HG03521 (cell line): ENCODE data around the gene MICAL2.
A peak's percentile ranks its signal among the peaks of the same experiment; 100 is the strongest.

Experiments
- ATAC-seq: cut with Tn5 transposase; IDR thresholded peaks from one replicate; pipeline ENCODE4 v1.9.1; 2021; ENCODE audit warnings: mild to moderate bottlenecking, moderate library complexity; ENCODE audit not compliant: unreplicated experiment

The MICAL2 gene

GRCh38 chr11:12221051-12221535, 110.7 kb downstream of the MICAL2 start:
- ATAC-seq, result no peak

DNA sequence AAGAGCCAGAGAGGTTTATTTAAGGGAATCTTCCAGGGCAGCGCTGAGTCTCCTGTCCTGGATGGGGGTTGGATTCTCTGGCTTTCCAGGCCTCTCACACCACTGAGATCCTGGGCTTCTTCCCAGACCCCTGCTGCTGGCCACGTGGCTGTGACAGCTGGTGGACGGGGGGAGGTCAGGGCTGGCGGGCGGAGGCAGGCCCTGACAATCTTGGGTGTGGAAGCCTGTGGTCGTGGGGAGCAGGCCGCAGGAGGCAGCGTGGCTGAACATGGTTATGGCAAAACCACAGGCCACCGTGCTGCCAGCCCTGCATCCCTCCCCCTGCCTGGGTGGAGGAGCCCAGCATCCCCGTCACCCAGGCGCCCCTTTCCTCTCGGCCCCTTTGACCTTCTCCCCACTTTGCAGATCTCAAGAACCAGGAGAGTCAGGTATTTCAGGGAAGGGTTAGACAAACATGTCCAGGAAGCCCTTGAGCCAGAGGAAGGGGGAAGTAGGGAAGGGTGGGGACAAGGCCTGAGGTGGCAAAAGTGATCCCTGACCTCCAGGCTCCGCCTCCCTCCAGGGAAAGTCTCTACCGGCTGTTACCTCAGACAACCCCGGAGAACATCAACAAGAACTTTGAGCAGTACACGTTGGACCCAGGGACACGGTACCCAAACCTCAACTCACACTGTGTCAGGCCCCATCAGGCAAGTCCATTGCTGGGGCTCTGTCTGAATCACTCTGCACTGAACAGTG, 111.8 kb downstream of the MICAL2 start:
- no peak for ATAC-seq

GRCh38 chr11:12223771-12224536, 113.6 kb downstream of the MICAL2 start:
- no peak for ATAC-seq

DNA sequence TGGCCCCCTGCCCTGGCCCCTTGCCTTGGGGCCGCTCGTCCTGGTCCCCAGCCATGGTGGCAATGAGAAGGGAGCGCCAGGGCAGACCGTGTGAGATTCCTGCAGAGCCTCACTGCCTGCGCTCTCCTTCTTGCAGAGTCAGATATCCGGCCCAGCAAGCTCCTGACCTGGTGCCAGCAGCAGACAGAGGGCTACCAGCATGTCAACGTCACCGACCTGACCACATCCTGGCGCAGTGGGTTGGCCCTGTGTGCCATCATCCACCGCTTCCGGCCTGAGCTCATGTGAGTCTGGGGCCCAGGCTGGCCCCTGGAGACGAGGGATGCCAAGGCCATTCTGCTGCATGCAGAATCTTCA, 114.1 kb downstream of the MICAL2 start:
- ATAC-seq, result peak; percentile 96

DNA sequence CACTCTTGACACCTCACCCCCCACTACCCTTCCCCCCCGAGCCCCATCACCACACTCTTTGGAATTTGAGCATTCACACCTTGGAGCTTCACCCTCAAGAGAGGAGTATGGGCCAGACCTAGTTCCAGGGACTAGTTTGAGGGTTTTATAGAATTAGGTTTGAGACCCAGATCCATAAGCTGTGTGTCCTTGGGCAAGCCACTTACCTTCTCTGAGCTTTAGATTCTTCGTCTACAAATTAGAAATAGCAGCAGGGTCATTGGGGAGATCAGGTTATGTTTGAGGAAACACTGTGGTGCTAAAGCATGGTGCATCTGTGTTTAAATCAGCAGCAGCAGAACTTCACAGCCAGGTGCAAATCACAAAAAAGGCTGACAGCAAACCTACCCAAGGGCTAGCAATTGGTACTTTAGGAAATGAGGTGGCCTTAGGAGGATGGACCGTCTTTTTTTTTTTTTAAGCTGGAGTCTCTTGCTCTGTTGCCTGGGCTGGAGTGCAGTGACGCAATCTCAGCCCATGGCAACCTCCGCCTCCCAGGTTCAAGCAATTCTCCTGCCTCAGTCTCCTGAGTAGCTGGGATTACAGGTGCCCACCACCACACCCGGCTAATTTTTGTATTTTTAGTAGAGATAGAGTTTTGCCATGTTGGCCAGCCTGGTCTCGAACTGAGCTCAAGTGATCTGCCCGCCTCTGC, 114.8 kb downstream of the MICAL2 start:
- no peak for ATAC-seq

DNA sequence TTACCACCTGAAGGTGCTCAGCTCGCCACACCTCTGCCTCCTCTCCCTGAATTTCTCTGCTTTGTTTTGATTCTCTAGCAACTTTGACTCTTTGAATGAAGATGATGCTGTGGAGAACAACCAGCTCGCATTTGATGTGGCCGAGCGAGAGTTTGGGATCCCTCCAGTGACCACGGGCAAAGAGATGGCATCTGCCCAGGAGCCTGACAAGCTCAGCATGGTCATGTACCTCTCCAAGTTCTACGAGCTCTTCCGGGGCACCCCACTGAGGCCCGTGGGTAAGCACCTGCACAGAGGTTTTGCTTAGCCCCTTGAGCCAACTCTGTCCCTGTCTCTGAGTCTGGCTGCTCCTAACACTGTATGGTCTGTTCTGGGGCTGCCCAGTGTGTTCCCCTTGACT, 115.7 kb downstream of the MICAL2 start:
- no peak for ATAC-seq

DNA sequence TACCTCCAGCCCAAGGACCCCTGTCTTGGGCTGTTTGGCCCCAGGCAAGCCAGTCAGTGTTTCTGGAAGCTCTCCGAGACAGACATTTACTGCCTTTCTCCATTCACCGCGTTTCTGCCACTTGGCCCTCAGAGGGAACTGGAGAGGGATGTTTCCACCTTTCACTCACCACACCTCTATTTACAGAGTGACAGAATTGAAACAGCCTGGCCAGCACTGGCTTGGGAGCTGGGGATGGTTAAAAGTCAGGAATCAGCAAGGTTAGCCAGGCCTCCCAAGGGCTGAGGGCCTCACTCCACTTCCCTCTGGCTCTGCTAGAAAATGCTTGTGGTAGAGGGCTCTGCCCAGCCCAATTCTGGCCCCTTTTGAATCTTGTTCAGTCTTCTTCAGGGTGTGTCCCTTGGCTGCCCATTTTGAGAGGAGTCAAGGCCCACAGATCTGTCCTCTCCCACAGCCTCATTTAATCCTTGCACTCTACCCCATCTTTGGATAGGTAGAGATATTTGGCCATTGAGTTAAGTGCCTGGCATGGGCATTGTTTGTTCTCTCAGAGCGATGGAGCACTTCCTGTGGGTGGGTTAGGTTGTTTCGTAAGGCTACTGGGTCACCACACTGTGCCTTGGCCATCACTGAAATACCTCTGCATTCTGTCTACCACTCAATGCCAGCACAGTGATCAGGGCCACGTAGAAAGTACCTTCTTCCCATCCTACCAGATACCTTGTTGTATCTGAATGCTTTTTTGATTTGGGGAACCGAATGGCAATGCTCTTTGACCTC, 119.2 kb downstream of the MICAL2 start:
- ATAC-seq, result no peak

DNA sequence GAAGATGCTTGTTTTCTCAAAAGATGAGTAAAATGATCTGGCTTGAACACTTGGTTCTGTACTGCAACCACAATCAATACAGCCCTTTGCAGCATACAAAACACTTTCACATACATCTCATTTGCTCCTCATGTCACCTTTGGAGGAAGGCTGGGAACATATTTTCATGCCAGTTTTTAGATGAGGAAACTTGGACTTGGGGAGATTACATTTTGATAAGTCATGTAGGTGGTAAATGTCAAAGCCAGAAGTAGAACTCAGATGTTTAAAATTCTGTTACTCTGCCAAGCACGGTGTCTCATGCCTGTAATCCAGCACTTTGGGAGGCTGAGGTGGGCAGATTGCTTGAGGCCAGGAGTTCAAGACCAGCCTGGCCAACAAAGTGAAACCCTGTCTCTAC, 121.8 kb downstream of the MICAL2 start:
- no peak for ATAC-seq

DNA sequence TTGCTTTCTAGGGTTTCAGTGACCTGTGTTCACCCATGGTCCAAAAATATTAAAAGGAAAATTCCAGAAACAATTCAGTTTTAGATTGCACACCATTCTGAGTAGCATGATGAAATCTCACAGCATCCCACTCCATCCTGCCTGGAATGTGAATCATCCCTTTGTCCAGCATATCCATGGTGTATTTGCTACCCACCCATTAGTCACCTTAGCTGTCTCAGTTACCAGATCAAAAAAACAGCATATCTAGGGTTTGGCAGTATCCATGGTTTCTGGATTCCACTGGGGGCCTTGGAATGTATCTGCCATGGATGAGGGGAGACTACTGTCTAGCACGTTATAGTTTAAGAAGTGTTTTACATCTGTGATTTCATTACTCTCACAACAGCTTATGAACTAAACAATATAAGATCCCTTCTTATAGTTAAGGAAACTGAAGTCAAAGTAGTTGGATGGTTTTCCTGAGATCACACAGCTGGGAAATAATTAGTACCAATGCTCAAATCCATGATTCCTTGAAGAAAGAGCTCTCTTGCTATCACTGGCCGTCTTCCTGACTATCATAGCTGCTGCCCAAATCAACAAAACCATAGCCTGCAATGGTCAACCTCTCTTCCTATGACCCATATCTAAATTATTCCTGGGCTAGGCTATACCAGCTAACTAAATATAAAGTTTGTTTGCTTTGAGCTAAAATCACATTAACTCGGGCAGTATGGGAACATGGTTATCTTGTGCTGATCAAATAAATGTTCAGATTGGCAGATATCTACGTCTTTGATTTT, 122.6 kb downstream of the MICAL2 start:
- ATAC-seq, result no peak

GRCh38 chr11:12233602-12233925, 123.2 kb downstream of the MICAL2 start:
- no peak for ATAC-seq

DNA sequence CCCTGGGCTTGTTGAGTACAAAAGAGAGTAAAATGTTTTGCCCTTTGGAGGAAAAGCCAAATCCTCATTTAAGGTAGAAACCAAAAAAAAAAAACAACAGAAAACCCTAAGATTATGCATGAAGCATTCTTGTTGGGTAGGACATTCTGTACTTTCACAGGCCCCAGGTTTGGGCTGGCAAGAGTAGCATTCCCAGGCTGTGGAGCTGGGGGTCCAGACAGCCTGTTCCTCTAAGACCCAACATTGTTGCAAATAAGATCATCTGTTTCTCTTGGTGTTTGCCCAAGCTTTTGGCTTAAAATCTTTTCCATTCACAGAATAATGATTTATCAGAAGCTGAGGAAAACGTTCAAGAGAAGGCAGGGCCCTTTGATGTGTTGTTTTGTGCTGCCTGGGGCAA, 123.8 kb downstream of the MICAL2 start:
- no peak for ATAC-seq

DNA sequence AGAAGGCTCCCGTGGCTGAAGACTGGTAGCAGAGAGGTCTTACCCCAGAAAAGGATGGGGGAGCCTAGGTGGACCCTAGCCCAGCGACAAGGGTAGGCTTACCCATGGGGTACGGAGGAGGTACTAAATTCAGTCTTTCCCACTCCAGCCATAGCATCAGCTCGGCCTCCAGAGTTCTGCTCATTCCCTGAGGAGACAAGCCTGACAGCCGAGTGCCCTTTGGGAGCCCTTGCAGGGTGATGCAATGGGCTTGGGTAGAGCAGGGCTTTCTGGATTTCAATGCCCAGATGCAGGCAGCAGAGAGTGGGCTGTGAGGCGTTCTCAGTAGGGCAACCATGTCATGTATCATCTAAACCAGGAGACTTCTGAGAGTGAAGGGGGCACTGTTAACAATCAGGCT, 124.7 kb downstream of the MICAL2 start:
- ATAC-seq, result no peak

DNA sequence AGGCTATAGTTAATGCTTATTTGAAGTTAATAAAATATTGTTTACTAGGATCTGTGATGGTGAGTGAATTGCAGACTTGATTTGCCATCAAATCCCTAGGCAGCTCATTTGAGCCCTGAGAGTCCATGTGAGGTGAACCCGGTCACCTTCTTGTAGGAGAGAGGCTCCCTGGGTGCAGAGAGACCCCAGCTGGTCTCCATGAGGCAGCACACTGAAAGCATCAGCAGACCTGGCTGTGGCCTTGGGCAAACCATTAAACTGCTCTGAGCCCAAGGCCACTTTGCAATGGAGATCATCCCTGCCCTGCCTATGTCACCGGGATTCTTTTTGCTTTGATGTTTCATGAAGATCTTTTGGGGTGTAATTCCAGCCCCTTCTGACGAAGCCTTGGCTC, 125.2 kb downstream of the MICAL2 start:
- ATAC-seq, result no peak

DNA sequence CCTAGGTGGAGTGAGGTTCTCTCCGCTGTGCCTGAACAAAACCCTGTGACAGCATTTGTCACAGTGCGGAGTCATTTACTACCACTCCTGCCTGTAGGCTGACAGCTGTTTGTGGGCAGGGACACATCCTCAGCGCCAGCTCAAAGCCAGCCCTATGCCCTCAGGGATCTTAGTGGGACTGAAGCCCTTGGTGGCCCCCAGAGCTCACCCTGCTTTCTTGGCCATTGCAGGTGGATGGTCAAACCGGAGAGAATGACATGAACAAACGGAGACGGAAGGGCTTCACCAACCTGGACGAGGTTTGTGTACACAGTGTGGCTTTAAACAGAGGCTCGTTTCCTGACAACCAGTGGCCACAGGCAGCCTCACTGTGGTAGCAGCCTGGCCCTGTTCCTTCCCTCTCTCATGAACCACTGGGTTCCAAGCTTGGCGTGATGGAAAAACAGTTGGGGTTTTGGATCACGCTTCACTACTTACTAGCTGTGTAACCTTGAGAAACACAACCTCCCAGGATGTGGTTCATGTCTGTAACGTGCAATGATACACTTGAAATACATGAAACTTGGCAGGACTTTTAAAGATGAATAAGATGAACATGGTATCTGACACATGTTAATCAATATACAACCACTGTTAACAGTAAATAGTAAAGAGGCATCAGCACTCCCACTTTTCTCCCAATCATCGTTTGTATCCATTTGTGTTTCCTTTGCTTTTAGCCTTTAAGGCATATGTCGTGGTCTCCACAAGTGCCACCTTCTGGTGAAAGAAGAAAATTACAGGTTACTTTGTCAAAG, 125.8 kb downstream of the MICAL2 start:
- peak; percentile 82 for ATAC-seq

DNA sequence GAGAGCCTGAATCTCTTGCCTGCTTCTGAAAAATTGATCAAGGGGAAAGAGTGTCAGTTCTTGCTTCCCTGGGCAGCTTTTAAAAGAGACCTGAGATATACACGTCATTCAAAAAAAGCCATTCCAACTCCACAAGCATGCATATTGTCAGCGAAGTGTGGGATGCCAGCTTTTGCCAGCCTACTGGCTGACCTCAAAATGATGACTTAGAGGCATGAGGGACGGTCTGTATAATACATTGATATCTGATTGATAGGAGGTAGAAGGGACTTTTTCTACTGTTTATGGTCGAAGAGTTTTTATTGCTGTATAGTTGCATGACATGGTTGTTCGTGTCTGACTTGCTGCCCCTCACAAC, 126.3 kb downstream of the MICAL2 start:
- no peak for ATAC-seq

GRCh38 chr11:12237381-12237784, 127.0 kb downstream of the MICAL2 start:
- no peak for ATAC-seq

DNA sequence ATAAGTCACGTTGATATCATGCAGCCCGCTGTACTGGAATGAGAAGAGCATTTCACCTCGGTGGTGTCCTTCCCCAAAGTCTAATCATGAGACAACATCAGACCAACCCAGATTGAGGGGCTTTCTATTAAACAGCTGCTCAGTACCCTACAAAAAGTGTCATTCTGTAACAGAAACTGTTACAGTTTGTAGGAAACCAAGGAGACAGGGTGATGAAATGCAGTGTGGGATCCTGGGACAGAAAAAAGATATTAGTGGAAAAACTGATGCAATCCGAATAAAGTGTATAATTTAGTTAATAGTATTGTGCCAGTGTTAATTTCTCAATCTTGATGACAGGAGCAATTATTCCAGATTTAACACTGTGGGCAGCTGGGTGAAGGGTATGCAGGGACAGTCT, 128.0 kb downstream of the MICAL2 start:
- no peak for ATAC-seq

GRCh38 chr11:12239396-12239795, 129.0 kb downstream of the MICAL2 start:
- ATAC-seq, result no peak

- no peak for ATAC-seq
Observed at GRCh38 chr11:12239804-12240371, 129.5 kb downstream of the MICAL2 start.
